Activated CD4-positive, alpha-beta T cell treated with anti-CD3 and anti-CD28 coated beads for 48 hours (primary cell): ENCODE data around the gene ZBTB46.
"Not testable (repeated sequence)": the region's sequence is repeated elsewhere in the genome, so short reads cannot be mapped to it uniquely, and the experiment has no call there.

Experiments used
- DNase-seq: peaks from one replicate; pipeline ENCODE4 v3.0.0-alpha.2; 2020

The ZBTB46 gene

GRCh38 chr20:63811491-63811875, 19.6 kb downstream of the ZBTB46 start:
- no peak for DNase-seq

GRCh38 chr20:63810730-63811490, 20.2 kb downstream of the ZBTB46 start:
- no peak for DNase-seq

GRCh38 chr20:63809856-63810255, 21.2 kb downstream of the ZBTB46 start:
- no peak for DNase-seq

GRCh38 chr20:63808964-63809674, 21.9 kb downstream of the ZBTB46 start:
- no peak for DNase-seq

- no peak for DNase-seq
Observed at GRCh38 chr20:63808145-63808724, 22.8 kb downstream of the ZBTB46 start.

GRCh38 chr20:63807654-63808053, 23.4 kb downstream of the ZBTB46 start:
- DNase-seq = no peak

- no peak for DNase-seq
Observed at GRCh38 chr20:63804308-63804636, 26.8 kb downstream of the ZBTB46 start.

- no peak for DNase-seq
Observed at GRCh38 chr20:63802469-63803240, 28.4 kb downstream of the ZBTB46 start.

- DNase-seq = peak; percentile 30
Observed at GRCh38 chr20:63801174-63801573, 29.9 kb downstream of the ZBTB46 start.

- DNase-seq = not testable (repeated sequence)
Observed at GRCh38 chr20:63800411-63800810, 30.7 kb downstream of the ZBTB46 start.

GRCh38 chr20:63799127-63799526, 31.9 kb downstream of the ZBTB46 start:
- DNase-seq = not testable (repeated sequence)

- not testable (repeated sequence) for DNase-seq
Observed at GRCh38 chr20:63797175-63797574, 33.9 kb downstream of the ZBTB46 start.

GRCh38 chr20:63795178-63795830, 35.8 kb downstream of the ZBTB46 start:
- DNase-seq = no peak

- DNase-seq = no peak
Observed at GRCh38 chr20:63794614-63795013, 36.5 kb downstream of the ZBTB46 start.

GRCh38 chr20:63792866-63793265, 38.2 kb downstream of the ZBTB46 start:
- no peak for DNase-seq

- no peak for DNase-seq
Observed at GRCh38 chr20:63791497-63792156, 39.4 kb downstream of the ZBTB46 start.

GRCh38 chr20:63790572-63791168, 40.4 kb downstream of the ZBTB46 start:
- DNase-seq = no peak

GRCh38 chr20:63789836-63790571, 41.1 kb downstream of the ZBTB46 start:
- DNase-seq = no peak

GRCh38 chr20:63787749-63788148, 43.3 kb downstream of the ZBTB46 start:
- no peak for DNase-seq

GRCh38 chr20:63787302-63787701, 43.8 kb downstream of the ZBTB46 start:
- DNase-seq = no peak

- DNase-seq = no peak
Observed at GRCh38 chr20:63785691-63786131, 45.4 kb downstream of the ZBTB46 start.
